Glomerular visceral epithelial cell (primary cell): ENCODE measurements around the gene ARHGEF1.

Source experiments
- DNase-seq: peaks from one replicate; pipeline ENCODE4 v3.0.0-alpha.2; 2016; ENCODE audit errors: extremely low spot score

The ARHGEF1 gene

GRCh38 chr19:41918653-41919244 lies 35.8 kb downstream of the ARHGEF1 start:
- DNase-seq = no peak

DNA sequence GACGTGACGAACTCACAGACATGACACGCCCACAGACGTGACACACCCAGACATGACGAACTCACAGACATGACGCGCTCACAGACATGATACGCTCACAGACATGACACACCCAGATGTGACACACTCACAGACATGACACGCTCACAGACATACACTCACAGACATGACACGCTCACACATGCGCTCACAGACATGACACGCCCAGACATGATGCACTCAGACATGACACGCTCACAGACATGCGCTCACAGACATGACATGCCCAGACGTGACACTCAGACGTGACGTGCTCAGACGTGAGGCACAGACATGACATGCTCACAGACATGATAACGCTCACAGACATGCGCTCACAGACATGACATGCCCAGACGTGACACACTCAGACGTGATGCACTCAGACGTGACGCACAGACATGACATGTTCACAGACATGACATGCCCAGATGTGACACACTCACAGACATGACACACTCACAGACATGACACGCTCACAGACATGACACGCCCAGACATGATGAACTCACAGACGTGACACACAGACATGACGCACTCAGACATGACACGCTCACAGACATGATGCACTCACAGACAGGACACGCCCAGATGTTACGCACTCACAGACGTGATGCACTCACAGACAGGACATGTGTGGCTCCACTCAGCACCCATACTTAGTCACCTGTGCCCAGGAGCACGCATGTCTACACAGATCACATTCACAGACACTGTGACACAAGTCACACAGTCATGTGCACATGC lies 37.1 kb downstream of the ARHGEF1 start:
- DNase-seq = no peak

DNA sequence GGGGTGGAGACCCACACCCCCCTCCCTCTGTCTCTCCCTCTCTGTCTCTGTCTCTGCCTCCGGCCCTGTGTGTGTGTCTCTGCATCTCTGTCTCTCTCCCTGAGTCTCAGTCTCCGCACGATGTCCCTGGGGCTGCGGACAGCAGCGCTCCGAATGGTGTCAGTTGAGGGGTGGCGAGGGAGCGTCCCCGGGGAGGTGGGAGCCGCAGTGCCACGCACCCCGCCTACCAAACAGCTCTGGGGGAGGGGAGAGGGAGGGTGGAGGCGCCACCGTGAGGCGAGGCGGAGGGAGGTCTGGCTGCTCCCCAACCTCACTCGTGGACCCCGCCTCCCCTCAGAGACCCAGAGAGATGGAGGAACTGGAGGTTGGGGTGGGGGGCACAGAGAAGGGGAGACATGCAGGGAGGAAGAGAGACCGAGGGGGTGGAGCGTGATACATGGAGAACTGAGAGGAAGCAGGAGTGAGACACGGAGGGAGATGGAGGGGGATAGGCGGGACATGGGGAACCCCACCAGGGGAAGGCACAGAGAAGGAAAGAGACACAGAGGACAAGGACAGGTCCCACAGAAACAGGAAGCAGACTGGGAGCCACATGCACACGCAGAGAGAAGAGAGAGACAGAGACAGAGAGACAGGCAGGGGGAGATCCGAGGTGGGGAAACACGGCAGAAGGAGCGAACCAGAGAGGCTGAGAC lies 38.0 kb downstream of the ARHGEF1 start:
- no peak for DNase-seq

DNA sequence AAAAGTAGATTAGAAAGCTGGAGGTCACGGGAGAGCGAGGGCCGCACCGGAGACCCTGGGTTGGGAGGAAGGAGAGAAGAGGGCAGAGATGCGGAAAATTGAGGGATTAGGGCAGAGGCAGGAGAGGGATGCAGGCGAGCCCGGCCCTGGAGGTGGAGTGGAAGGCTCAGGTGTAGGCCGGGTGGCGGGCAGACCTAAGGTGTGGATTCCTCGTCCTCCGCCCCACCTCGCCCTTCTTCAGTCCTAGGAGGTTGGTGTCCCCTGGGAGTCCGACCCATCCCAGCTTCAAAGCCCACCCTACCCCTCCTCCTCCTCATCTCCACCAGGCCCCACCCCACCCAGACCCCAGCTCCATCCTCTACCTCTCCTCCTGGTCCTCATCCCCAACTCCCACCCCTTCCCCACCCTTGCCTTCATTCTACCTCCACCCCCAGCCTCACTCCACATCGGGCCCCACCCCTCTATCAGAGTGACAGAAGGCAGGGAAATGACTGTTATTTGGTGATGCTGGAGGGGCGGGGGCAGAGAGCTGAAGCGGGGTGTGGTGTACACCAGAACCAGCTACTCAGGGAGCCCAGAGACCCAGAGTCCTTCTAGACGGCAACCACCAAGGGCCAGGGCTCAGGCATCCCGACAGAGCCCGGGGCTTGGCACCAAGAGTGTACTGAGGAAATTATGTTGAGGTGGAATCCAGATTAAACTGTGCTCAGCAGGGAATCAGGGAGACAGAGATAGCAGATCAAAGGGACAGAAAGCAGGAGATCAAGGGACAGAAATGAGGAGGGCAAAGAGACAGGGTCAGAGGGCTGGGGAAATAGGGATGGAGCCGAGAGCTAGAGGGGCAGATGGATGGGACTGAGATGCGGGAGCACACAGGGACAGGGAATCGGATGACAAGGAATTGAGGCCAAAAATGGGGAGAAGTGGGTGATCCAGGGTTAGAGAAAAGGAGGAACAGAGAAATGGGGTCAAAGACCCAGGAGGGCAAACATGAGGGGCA lies 38.9 kb downstream of the ARHGEF1 start:
- DNase-seq = no peak

DNA sequence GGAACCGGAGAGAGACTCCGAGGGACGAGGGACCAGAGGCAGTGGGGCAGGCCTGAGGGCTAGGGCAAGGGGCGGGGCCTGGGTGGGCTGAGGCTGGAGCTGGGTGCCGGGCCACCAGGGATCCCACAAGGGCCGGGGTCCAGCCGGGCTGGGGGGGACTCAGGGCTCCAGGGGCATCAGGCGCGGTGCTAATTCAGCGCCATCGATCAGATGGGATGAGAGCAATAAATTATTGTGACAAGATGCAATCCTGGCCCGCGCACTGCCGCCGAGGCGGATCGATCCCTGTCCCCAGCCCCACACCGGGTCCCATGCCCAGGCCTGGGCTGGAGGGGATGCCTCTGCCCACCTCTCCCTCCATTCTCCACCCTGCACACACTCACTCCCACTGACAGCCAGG lies 39.6 kb downstream of the ARHGEF1 start:
- DNase-seq = no peak

GRCh38 chr19:41923045-41923788 lies 40.2 kb downstream of the ARHGEF1 start:
- DNase-seq = no peak

DNA sequence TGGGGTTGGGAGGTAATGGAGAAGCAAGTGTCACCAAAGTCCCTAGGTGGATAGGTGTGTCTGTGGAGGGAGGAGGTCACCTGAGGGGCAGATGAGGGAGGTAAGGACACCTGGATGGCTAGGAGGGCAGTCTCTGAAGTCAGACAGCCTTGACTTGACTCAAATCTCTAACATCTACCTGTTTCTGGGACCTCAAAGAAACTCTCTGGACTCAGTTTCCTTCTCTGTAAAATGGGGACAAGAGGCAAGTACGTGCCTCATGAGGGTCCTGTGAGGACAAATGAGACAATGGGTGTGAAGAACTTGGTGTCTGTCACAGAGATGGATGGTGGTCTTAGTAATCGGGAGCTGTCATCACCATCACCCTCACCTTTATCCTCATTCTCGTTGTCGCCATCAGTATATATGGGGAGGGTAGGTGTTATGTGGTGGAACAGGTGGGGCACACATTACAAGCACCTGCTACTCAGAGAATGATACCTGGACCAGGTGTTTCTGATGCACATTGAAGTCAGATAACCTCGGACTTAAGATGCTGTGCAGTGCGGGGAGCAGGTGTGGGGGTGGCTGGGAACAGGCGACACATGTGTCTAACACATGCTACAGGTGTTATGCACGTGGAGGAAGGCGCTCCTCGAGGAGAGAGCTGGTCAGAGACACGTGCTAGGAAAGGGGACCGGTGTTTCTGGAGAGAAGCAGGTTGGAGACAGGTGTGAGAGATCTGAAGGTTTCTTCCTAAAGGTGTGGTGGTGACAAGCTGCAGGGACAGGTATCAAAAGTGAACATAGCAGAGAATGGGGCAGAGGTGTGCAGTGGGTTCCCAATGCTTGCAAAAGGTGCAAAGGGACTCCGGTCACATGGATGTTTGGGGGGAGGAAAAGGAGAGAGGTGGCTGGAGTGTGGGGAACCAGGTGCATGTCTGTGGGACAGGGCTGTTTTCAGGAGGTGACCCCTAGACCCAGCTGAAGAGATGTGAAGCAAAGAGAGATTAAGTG lies 41.5 kb downstream of the ARHGEF1 start:
- DNase-seq = no peak

DNA sequence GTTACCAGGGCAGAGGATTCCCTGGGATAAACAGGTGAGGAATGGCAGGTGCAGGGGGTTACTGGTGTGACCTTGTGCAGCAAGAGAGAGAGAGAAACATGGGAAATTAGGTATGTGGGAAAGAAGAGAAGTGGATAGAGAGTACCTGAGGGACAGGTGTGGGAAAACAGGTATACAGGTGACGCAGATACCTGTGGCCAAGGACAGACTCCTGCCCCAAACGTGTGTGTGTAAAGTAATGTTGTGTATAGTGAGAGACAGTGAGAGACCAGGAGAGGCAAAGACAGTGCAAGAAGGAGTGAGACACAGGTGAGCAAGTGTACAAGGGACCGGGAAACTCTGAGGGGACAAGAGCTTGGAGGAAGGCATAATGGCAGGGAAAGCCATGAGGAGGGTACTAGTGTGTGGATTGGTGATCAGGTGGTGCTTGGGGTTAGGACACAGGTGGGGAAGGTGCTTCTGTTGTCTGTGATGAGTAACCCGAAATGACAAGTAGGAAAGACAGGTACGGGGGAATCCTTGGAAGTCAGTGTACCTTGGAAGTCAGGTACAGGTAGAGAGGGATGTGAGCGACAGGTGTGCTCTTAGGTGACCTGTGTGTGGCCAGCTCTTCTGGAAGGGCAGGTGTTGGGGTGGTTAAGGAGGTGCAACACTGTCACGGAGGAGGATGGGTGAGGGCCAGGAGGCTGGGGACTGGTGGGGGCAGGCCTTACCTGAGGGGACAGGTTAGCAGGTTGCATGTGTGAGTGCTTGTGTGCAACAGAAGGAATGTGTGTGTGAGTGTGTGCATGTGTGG lies 42.4 kb downstream of the ARHGEF1 start:
- DNase-seq = no peak

- DNase-seq = no peak
Observed at GRCh38 chr19:41926028-41926762, 43.2 kb downstream of the ARHGEF1 start.

- DNase-seq = no peak
Observed at GRCh38 chr19:41926763-41927496, 43.9 kb downstream of the ARHGEF1 start.

GRCh38 chr19:41927497-41928192 lies 44.7 kb downstream of the ARHGEF1 start:
- no peak for DNase-seq

DNA sequence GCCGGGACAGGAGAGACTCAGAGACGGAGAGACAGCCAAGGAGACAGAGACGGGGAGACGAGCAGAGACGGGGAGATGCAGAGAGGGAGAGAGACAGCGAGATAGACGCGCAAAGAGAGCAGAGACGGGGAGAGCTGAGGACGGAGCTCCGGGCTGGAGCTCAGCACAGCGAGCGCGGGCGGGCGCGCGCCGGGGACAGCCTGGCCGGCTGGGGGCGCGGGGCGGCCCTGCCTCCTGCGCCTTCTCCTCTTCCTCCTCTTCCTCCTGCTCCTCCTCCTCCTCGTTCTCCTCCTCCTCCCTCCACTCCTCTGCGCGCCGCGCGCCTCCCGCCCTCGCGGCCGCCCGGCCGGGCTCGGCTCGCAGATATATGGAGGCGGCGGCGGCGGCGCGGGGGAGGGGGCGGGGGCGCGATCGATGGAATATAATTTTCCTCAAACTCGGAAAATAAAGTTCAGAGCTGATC lies 45.3 kb downstream of the ARHGEF1 start, which contains the start of gene ERFL:
TSS of gene ERFL (minus strand) at position 229 of the 463 bp plus-strand sequence. CDS start 15,530 bp downstream, outside the sequence.
- peak; percentile 50 for DNase-seq

- no peak for DNase-seq
Observed at GRCh38 chr19:41928754-41929535, 46.0 kb downstream of the ARHGEF1 start.

DNA sequence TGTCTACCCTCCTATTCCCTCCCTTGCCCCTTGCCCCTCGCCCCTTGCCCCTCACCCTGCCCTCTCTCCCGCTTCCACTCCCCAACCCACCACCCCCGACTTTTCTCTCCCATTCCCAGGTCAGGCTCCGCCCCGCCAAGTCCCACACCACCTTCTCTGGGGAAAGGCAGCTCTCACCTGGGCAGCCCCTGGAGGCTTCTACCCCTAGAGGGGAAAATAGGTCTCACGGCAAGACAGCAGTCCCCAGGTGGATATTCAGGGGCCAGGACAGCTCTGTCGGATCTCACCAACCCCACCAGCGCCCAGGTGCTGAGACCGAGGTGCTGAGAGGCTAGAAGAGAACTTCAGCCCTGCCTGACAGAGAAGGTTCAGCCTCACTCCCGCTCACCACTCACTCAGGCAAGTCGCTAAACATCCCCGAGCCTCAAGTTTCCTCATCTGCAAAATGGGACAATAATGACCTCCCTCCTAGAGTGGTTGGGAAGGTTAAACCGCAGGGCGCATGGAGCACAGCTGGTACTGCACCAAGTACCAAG lies 46.6 kb downstream of the ARHGEF1 start:
- no peak for DNase-seq

DNA sequence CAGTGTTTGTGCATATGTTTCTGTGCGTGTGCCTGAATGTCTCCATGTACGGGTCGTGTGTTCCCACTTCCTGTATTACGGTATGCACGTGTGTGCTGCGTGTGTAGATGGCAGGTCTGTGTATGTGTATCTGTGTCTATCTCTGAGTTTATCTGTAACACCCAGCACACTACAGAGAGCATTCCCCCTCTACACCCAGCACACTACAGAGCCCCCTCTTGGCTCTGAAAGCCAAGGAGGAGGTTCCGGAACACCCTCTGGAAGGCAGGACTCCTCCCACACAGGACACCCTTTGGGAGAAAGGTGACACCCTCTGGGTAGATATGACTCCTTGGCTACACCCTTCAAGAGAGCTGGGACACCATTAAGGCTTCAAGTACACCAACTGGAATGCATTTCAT lies 47.3 kb downstream of the ARHGEF1 start:
- DNase-seq = no peak
